Heart right ventricle (tissue), 16 donors: Measurements from ENCODE around the gene TASP1. TPM values are rescaled to one million over a fixed set of nuclear protein-coding genes. Genes with fewer than 3 reads are reported as not detected.

Source experiments
- ATAC-seq, 8 donors: fragments of 200-7000 bp; cut with Tn5 transposase; one replicate each; pipeline ENCODE4 v1.9.1; 2020; ENCODE audit warnings: mild to moderate bottlenecking in 8 of 8, moderate library complexity in 8 of 8, moderate number of reproducible peaks in 1 of 8
- DNase-seq, 2 donors: peaks; one replicate each; pipeline ENCODE4 v3.0.0-alpha.2; 2020
- H3K27ac ChIP-seq, 10 donors: fragments of 200-600 bp; sonication (generic) in 2 of 10; one replicate each; pipeline versions ENCODE4 v1.5.0 to v1.8.0; 2020 to 2022; ENCODE audit warnings: mild to moderate bottlenecking in 3 of 10
- H3K27me3 ChIP-seq, 7 donors: fragments of 200-600 bp; one replicate each; pipeline ENCODE4 v1.8.0; 2021 to 2022; ENCODE audit warnings: mild to moderate bottlenecking in 2 of 7
- H3K36me3 ChIP-seq, 9 donors: fragments of 200-600 bp; sonication (generic) in 1 of 9; one replicate each; pipeline versions ENCODE4 v1.5.0 to v1.8.0; 2020 to 2022; ENCODE audit warnings: mild to moderate bottlenecking in 2 of 9
- H3K4me1 ChIP-seq, 9 donors: fragments of 200-600 bp; sonication (generic) in 1 of 9; one replicate each; pipeline versions ENCODE4 v1.5.0 to v1.8.0; 2020 to 2022; ENCODE audit warnings: mild to moderate bottlenecking in 4 of 9
- H3K4me3 ChIP-seq, 10 donors: fragments of 200-600 bp; sonication (generic) in 2 of 10; one replicate each; pipeline versions ENCODE4 v1.5.0 to v1.8.0; 2020 to 2022; ENCODE audit warnings: mild to moderate bottlenecking in 7 of 10, moderate library complexity in 2 of 10
- H3K9me3 ChIP-seq, 11 donors: fragments of 200-600 bp in 10 of 11; sonication (generic) in 2 of 11; one replicate each; pipeline versions ENCODE4 v1.5.0 to v1.8.0; 2013 to 2022; ENCODE audit warnings: mild to moderate bottlenecking in 2 of 11, control low read depth in 1 of 11, moderate library complexity in 1 of 11
- CTCF ChIP-seq, 9 donors: fragments of 200-600 bp; sonication (generic) in 2 of 9; IDR thresholded peaks; one replicate each; pipeline versions ENCODE4 v1.5.0 to v1.8.0; 2021 to 2022; ENCODE audit warnings: antibody characterized with exemption in 9 of 9, mild to moderate bottlenecking in 5 of 9, moderate library complexity in 1 of 9
- WGBS, 2 donors: extraction: QIAGEN DNeasy Blood & Tissue Kit; methylation state at CpG; one replicate each; pipeline ENCODE4 v1.1.7; 2013; ENCODE audit warnings: inconsistent platforms in 1 of 2; 5-methylcytosine and 5-hydroxymethylcytosine counted together
- intact Hi-C, 10 donors: fragments of 100-400 bp; cut with DNase I; formaldehyde crosslinking; loops; one replicate each; pipeline versions ENCODE4 v1.11.1 to v1.14.2; 2022
- polyA plus RNA-seq, 2 donors: library from polyadenylated mRNA; stranded (reverse); fragments of 200-250 nt; gene quantifications; one replicate each; pipeline ENCODE4 v1.2.3, GENCODE V29; 2013
- total RNA-seq, 10 donors: library from RNA; stranded (reverse); fragmentation: NEBNext Ultra II Directional in 3 of 10; extraction: Animal tissue kit (Norgen Biotek cat#: 25700) in 3 of 10; gene quantifications; one replicate each; pipeline versions ENCODE4 v1.2.1 to v1.2.4, GENCODE V29; 2021 to 2023
- donor health status: Arrhythmogenic right ventricular cardiomyopathy.
- donor health status: ischemic (EF 13 %, LVEDD 7.1; RV severe dilation, severe dysfunction).
- donor health status: healthy with polysubstance abuse.
- donor health status: DM: no; HTN: yes; CAD: no.
- donor health status: DM: no; HTN: no; CAD: no.
- donor health status: ischemic (EF 25% LVEDD 6.9; RV normal size, moderate dysfunction).
- donor health status: ischemic (EF 25% LVEDD 5.7; RV mildly dilated, moderate dysfunction).
- donor health status: healthy.
- donor health status: DM: yes; HTN: yes; CAD: no.
- donor health status: Ischemic cardiomyopathy.
- donor health status: ischemic (EF 35%, LVEDD 5.7; RV mildly dilated, moderate dysfunction).
- donor health status: nonischemic (EF 11% LVEDD 7.7; RV severe dilation, severe dysfunction).
- donor health status: DM: yes; HTN: yes; CAD: no.
- donor health status: PGD.
- donor health status: ischemic (EF 29% LVEDD 5.4; RV normal size, mild dysfunction).
- donor health status: nonischemic (EF 23%, LVEDD 6.1; RV moderate dilation, normal function).

TASP1 gene
- total and polyA plus RNA-seq, 12 donors, result 2.1 to 8.5 (median 5.8) TPM

DNA sequence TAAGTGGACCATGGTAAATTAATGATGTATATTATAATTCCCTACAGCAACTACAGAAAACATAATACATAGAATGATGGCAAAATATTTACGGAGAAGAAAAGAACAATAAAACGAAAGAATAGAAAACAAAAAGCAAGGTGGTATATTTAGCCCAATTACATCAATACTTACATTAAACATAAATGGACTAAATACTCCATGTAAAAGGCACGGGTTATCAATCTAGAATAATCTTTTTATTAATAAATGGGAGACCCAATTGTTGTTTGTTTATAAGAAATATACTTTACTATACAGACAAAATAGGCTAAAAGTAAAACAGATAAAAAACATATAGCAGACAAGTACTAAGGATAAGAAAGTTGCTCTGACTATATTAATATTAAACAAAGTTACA, 137.2 kb downstream of the TASP1 start:
- intact Hi-C loops, result no loop called here
- peaks cover 0 to 83% (median 58%) of the 10 kb centered on the region in 11 donors for H3K9me3 ChIP-seq
- H3K27me3 ChIP-seq, result no peaks in the 10 kb centered on the region
- peaks cover 0 to 38% (median 0%) of the 10 kb centered on the region in 9 donors for H3K36me3 ChIP-seq
- ATAC-seq (no peak), DNase-seq (no peak)
- no peak overlapping the region for H3K27ac ChIP-seq
- 94 to 99% methylated on average over 3 of the region's 3 CpGs for WGBS, 2 donors
- TF ChIP-seq CTCF (IDR thresholded peaks at IDR 0.05), result no peak
- no peaks in the 10 kb centered on the region for H3K4me1 ChIP-seq
- no peak overlapping the region for H3K4me3 ChIP-seq

GRCh38 chr20:13494019-13494418, 144.7 kb downstream of the TASP1 start:
- Histone ChIP-seq H3K4me1 (peaks cover 0 to 14% (median 8%) of the 10 kb centered on the region in 9 donors), H3K27ac (no peak overlapping the region), H3K27me3 (no peaks in the 10 kb centered on the region), H3K4me3 (no peak overlapping the region), H3K36me3 (peaks cover 0 to 2% (median 0%) of the 10 kb centered on the region in 9 donors), H3K9me3 (peaks cover 0 to 18% (median 3%) of the 10 kb centered on the region in 11 donors)
- intact Hi-C loops, result no loop called here
- ATAC-seq (no peak), DNase-seq (no peak)
- no peak for TF ChIP-seq CTCF (IDR thresholded peaks at IDR 0.05)

- Histone ChIP-seq H3K4me3 (no peak overlapping the region), H3K4me1 (peaks cover 0 to 14% (median 8%) of the 10 kb centered on the region in 9 donors), H3K27me3 (no peaks in the 10 kb centered on the region), H3K9me3 (peaks cover 0 to 11% (median 3%) of the 10 kb centered on the region in 11 donors), H3K36me3 (no peaks in the 10 kb centered on the region), H3K27ac (no peak overlapping the region)
- no peak for DNase-seq
- TF ChIP-seq CTCF (IDR thresholded peaks at IDR 0.05), result no peak
- ATAC-seq, result no peak
- intact Hi-C loops, result no loop called here
- 46 to 50% methylated on average over 2 of the region's 2 CpGs for WGBS, 2 donors
Observed at GRCh38 chr20:13493143-13493542, 145.6 kb downstream of the TASP1 start.

GRCh38 chr20:13492001-13492481, 146.7 kb downstream of the TASP1 start:
- no peaks in the 10 kb centered on the region for H3K36me3 ChIP-seq
- H3K27me3 ChIP-seq, result no peaks in the 10 kb centered on the region
- WGBS, 2 donors, result 36 to 48% methylated on average over 3 of the region's 3 CpGs
- intact Hi-C loops, result no loop called here
- DNase-seq (no peak), ATAC-seq (peak in 7 of 8 donors; percentile 31 to 93 (median 72))
- TF ChIP-seq CTCF (IDR thresholded peaks at IDR 0.05), result no peak
- H3K27ac ChIP-seq, result no peak overlapping the region
- peaks cover 0 to 14% (median 8%) of the 10 kb centered on the region in 9 donors for H3K4me1 ChIP-seq
- peaks cover 0 to 3% (median 0%) of the 10 kb centered on the region in 11 donors for H3K9me3 ChIP-seq
- no peak overlapping the region for H3K4me3 ChIP-seq
